ENCODE results near the gene RPRML.
"Not testable (repeated sequence)": the region's sequence is repeated elsewhere in the genome, so short reads cannot be mapped to it uniquely, and the experiment has no call there.

The RPRML gene

DNA sequence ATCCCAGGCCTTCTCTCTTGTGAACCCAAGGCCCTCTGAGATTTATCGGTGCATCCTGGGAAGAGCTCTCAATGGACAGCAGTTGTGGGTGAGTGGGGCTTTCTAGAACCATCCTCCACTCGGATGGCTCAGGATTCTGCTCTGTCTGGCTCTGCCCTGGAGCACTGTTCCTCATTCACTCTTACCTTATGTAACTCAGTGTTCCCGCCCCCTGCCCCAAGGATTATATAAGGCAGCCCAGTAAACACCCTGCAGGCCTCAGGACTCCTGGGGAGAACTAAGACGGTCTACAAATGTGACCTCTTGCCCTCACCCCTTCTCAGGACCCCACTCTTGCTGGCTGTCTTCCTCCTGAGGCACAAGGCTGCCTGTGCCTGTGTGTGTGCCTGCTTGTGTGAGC lies 3.8 kb downstream of the RPRML start:
- DNase-seq: no peak

DNA sequence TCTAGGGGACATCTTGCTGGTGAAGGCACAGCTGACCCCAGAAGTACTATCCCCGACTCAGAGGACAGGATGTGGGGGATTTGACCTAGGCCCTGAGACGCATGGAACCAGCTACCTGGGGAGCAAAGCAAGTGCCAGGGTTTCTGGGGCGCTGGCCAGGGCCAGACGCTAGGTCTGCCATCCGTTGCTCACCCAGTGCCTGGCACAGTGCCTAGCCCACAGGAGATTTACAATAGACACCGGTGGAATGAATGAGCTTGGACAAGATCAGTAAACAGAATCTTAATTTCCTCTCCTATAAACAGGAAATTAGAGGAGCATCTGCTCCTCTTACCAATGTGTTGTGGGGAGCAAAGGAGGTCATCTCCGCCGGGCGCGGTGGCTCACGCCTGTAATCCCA lies 5.0 kb downstream of the RPRML start:
- no peak for DNase-seq

DNA sequence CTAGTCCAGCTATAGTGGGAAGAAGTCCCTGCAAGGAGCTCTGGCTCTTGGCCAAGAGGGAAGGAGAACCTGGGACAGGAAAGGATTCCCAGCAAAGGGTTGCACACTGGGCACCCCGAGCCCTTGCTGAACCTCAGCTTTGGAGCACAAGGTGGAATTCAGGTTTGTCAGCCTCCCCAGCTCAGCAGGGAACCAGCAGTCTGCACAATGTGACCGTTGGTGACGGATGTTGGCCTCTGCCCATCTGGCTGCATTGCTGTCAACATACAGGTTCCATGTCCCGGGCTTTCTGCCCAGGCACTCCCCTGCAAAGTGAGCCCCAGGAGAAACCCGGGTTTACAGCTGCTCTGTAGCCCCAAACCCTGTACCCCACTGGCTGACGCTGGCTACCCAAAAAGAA lies 6.7 kb downstream of the RPRML start:
- no peak for DNase-seq

DNA sequence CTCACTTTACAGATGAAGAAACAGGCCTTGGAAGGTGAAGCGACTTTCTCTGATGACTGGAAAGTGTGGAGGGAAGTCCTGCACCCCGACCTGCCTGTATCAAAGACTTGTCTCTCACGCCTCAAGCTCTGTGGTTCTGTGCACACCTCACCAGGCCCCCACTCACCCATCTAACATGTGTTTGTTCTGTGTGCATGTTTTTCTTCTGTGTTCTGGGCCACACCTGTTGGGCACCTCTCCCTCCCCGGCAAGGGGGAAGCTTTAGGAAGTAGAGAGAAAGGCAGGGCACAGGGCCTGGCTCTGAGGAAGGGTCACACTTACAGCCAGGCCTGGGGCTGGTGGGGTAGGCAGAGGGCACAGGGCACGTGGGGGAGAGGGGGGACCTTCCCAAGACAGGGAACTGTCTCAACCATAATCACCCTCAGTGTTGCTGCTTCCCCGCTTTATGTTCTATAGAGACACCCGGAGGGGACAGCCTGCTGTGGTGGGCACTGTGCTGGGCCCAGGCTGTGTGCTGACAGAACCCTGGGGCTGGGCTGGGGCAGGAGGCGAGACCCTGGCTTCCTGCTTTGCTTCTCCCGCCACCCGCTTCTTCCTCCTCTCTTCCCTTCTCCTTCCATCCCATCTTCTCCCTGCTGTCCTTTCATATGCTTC lies 7.3 kb downstream of the RPRML start:
- DNase-seq: no peak

DNA sequence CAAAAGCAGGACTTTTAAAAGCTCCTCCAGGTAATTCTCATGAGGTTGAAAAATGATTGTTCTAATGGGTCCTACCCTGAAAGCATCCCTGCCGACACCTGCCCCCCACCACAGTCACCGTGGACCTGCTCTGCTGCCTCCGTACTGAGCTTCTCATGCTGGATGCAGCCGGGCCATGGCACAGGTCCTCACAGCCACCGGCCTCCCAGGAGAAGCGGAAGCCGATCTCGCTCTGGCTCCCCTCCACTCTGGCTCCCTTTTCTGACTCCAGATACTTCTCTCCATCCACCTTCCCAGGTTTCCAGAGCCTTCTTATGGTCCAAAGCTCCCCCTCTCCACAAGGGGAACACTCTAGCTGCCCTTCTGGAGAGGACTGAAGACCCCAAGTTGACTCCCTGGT lies 10.2 kb downstream of the RPRML start:
- no peak for DNase-seq

DNA sequence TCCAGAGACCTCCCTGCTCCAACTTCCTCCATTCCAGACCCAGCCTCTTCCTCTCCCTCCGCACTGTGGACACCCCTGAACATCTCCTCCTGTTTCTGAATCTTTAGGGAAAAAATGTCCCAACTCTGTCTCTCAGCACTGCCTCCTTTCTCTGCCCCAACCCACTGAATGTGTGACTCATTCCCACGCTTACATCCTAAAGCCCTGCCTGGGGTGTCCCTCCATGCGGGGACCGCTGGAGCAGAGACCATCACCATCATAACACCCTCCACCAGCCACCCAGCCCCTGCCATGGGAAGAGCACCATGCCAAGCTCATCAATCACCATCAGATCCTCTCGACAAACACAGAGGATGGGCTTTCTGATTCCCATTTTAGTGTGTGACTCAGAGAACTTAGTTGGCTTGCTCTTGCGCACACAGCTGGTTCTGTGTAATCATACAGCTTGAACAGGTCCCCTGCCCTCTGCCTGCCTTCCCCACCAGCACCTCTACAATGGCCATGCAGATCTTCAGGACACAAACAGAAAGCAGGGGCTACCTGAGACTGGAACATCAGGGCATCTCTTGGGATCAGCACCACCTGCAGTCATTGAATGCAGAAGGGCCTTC lies 10.7 kb downstream of the RPRML start:
- DNase-seq: no peak

DNA sequence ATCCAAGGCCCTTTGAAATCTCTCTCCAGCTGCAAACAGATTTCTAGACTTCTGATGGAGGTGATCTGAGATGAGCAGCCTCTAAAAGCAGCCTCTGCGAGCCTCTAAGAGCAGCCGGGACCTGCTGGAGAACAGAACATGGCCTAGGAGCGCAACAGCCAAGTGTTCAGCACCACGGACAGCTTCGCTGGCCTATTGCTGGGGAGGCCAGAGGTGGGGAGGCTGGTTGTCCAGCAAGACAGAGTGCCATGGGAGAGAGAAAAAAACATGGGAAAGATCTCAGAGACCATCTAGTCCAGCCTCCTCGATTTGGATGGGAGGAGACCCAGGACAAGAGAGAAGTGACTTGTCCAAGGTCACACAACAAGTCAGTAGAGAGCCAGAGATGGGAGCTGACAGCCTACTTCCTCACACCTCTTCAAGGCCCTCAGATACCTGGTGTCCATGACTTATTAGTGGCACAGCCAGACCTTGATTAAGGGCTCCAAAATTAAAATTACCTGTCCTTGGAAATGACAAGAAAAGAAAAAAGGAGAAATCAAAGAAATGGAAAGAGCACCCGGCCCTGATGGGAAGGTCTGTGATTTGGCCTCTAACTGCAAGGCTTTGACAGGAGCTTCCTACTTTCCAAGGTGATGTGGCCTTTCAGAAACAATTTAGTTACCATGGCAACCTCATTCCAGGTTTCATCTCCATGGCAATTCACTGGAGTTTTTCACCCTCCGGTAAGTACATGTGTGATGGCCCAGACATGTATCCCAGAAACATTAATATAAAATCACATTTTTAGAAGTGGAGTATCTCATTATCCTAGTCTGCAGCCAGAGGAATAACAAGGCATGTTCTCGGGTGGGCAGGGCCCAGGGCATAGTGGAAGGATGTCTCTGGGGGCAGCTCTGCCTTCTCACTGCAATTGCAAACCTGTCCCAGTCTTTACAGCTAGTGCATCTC lies 14.5 kb downstream of the RPRML start:
- no peak for DNase-seq

DNA sequence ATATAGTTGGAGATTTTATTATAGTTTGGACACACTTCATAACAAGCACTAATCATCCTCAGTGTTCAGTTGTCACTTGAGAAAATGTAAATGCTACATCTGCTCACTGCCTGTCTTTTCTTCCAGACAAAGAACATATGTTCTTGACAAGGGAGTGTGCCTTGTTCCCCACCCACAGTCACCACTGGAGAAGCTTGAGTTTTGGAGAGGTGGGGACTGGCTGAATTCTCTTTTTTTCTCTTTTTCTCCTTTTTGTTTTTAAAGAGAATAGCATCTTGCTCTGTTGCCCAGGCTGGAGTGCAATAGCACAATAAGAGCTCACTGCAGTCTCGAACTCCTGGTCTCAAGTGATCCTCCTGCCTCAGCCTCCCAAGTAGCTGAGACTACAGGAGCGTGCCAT lies 15.5 kb downstream of the RPRML start:
- no peak for DNase-seq

DNA sequence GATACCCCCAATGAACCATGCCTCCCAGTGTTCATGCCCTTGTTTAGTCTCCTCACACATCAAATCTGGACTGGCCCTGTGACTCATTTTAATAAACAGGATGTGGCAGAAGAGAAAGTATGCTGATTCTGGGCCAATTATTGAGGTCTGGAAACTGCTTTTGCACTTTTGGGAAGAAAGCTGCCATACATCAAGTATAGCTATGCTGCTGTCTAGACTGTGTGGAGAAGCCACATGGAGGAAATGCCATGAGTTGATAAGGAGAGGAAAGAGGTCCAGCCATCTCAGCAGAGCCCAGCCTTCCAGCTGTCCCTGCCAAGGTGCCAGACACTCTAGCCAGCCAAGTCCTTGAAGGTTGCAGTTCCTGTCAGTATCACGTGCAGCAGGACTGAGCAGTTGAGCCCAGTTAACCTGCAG lies 16.7 kb downstream of the RPRML start:
- peak in 1 of 5 donors; percentile 25 for DNase-seq

DNA sequence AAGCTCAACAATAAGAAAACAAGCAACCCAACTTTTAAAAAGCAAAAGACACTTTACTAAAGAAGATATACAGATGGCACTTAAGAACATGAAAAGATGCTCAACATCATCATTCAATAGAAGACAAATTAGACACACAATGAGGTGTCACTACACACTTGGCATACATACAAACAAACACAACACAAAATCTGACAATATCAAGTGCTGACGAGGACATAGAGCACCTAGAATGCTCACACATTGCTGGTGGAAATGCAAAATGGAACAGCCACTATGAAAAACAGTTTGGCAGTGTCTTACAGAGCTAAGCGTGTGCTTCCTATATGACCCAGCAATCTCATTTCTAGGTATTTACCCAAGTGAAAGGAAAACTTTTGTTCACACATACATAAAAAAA lies 18.9 kb downstream of the RPRML start:
- DNase-seq: no peak

DNA sequence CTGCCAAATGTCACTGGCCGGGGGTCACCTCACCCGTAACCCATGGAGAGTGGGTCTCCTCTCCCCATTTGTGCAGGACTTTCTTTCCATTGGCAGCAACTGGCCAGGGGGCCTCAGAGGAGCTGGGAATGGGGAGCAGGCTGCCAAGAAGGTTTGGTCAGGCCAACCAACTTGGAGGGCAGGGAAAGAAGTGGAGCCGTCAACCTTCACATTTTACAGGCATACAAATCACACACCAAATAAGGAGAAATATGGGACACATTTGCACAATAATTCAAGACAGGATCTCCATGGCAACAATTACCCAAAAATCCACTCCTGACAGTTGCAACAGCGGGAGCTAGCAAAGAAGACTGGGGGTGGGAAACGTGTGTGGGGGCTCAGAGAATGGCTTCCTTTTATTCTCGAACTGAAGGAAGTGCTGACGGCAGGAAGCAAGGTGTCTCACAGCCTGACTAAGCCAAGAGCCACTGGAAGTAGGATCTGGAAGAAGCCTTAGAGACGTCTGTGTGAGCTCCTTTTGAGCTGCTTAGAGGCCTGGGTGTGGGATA lies 20.9 kb downstream of the RPRML start:
- no peak for DNase-seq

DNA sequence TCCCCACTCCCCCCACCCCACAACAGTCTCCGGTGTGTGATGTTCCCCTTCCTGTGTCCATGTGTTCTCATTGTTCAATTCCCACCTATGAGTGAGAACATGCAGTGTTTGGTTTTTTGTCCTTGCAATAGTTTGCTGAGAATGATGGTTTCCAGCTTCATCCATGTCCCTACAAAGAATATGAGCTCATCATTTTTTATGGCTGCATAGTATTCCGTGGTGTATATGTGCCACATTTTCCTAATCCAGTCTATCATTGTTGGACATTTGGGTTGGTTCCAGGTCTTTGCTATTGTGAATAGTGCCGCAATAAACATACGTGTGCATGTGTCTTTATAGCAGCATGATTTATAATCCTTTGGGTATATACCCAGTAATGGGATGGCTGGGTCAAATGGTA lies 25.9 kb downstream of the RPRML start:
- not testable (repeated sequence) for DNase-seq

DNA sequence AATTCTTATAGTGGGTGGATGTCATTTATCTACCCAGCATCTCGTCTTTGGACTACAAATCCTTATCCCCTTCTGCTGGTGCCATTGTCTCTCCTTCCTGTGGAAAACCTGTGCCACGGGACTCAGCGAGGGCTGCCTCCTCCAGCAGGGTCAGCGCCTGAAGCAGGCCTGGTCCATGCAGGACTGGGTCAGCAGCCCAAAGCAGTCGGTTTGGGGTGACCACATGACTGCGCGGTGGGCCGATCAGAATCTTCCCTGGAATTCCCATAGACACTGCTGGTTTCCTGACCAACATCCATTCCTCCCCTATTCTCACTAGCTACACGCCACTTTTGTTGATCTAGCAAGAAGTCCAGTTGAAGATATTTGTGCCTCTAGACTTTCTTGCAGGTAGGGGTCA lies 26.9 kb downstream of the RPRML start:
- no peak for DNase-seq

DNA sequence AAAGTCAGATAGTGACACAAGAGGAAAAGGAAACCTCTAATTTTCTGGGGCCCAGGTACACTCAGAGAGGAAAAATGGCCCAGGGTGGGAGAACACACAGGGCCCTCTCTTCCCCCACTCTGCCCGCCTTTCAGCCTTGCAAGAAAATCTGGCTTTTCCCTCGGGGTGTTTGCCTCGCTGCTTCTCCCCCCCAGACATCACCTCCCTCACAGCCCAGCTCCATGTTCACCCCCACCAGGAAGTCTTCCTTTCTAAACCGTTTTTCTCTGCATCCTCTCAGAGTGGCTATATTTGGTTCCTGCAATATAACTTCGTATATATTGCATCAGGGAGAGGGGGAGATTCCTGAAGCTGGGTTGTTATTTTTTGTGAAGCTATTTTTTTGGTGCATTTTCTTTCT lies 27.3 kb downstream of the RPRML start:
- DNase-seq: no peak

DNA sequence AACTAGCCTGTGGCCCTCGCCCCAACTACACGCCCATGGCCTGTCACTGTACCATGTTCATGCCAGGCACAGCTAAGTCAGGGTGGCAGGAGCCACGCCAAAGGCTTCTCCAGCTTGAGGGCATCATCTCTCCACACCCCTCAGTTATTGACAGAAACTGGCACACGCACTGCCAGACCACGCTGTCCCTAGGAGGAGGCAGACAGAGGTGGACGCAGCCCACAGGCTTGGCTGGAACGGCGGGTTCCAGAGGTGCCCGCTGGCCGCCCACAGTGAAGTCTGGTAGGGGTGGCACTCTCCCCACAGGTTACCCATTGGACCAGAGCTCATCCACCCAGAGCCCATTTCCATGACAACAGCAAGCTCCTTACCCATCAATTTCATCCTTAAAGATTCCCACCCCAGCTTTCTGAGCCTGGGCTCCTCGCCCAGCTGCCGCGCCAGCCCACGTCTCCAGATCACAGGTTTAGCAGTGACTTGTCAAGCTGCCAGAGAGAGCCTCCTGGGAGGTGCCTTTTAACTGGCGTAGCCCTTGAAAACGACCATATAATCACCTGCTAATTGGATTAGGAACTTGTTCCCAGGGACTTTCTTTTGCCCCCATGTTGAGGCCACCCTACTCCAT lies 27.9 kb downstream of the RPRML start:
- no peak for DNase-seq

DNA sequence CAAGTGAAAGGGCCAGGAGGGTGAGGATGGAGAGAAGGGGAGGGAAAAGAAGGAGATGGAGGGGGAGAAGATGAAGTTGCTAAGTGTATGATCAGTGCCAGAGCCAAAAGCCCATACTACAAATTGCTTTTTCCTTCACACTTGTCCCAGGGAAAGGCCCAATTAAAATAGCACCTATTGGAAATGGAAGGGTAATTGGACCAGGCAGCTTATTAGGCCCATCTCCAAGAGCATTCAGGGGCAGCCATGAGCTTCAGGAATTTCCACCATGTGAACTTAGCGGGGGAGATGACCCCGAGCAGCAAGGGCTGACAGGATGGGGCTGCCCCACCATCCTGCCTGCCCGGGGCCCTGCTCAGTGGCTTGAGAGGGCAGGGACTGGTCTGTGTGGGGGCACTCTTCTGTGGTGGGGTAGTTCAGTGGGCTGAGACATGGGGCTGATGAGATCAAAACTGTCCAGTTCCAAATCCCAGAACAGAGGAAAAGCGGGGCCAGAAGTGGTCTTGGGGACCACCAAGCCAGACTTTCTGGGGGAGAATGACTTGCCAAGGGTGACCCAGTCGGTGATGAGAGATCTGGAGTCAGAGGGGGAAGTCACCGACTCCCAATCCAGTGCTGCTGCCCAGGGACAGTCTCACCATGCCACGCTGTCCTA lies 28.6 kb downstream of the RPRML start:
- DNase-seq: no peak

DNA sequence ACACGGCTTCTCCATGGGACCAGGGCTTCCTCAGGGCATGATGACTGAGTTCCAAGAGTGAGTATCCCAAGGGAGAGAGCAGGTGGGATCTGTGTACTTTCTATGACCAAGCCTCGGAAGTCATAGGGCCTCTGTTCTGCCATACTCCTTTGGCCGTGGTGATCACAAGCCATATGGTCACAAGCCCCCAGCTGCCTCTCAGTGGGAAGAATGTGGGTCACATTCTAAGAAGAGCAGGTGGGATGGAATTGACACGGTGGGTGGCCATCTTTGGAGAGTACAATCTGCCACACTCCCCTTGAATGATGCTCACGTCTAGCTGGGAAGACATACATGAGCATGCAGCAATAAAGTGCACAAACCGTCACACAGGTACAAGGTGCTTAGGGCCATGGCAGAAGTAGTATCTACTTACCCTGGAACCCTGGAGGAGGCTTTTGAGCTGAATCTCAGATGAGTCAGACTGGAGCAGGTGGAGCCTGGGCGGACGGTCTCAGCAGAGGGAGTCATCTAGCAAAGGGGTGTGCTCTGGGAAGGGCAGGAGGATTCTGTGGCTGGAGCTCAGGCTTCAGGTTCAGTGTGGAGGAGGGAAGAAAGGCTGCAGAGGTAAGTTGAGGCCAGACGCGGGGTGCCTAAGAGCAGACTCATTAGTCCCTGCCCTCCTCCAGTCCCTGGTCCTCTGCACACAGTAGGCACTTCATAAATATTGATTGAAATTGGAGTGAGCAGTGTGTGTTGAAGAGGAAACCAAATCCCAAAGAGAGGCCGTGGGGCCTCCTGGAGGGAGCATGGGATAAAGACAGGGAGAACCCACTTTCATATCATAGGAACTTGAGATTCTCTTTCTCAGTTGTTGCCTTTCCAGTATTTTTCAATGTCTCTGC lies 29.5 kb downstream of the RPRML start:
- DNase-seq: no peak

DNA sequence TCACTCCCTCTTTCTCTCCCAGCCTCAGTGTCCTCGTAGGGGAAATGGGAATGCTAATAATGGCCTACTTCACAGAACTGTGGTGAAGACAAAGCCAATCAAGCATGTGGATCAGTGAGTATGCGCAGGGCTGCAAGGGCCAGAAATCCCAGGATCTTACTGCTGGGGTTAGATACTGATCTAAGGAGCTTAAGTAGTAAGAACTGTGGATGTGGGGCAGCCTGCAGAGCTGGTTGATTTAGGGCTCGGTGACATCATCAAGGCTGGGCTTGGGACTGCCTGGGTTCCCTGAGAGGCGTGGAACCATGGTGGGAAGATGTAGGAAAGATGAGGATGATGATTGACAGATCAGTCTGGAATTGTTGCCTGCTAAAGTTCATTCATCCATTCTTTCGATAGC lies 30.5 kb downstream of the RPRML start:
- DNase-seq: no peak

DNA sequence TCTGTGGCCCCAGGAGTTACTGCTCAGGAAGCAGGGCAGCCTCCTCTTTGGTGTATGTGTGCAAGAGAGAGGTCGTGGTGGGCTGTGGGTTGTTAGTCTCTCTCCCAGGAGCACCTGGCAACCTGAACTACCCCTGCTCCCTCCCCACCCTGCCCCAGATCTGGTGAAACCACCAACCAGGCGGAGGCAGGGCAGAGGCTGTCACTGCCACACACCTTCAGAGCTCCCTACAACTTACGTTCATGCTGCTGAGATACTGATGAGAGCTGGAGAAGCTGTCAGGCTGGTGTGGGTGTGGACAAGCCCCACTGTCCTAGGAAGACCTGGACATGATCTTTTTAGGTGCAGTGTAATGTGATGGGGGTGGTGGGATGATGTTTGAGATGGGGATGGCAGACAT lies 31.8 kb downstream of the RPRML start:
- DNase-seq: no peak

DNA sequence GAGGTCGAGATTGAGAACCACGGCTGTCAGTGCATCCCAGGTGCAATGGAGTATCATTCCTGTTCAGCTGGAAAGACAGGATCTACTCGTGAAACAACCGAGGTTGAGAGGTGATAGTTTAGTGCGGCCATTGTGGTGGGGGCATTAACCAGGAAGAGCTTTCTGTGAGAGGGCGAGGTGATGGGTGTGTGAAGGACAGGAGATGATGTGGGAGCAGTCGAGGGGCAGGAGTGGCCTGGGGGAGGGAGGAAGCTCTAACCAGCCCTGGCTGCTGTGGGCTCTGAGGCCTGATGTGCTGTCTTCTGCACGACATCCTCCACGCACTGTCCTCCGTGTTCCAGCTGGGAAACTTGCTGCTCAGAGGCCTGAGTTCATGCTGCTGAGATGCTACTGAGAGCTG lies 34.1 kb downstream of the RPRML start:
- no peak for DNase-seq
